HK-2 (cell line): ENCODE results near the gene EPS8L3.
A peak's percentile ranks its signal among the peaks of the same experiment; 100 is the strongest.

Experiments
- DNase-seq: peaks from one replicate; pipeline ENCODE4 v3.0.0-alpha.2; 2018; ENCODE audit not compliant: unreplicated experiment

Gene EPS8L3

GRCh38 chr1:109793089-109793485 is 29.4 kb upstream of the EPS8L3 start:
- no peak for DNase-seq

- DNase-seq = peak; percentile 92
Measured at GRCh38 chr1:109792056-109792831, 28.5 kb upstream of the EPS8L3 start.

- DNase-seq = no peak
Measured at GRCh38 chr1:109791495-109792043, 27.8 kb upstream of the EPS8L3 start.

- no peak for DNase-seq
Measured at GRCh38 chr1:109790735-109791494, 27.2 kb upstream of the EPS8L3 start.

- DNase-seq = no peak
Measured at GRCh38 chr1:109790329-109790728, 26.6 kb upstream of the EPS8L3 start.

GRCh38 chr1:109789551-109790180 is 25.9 kb upstream of the EPS8L3 start:
- no peak for DNase-seq

GRCh38 chr1:109788695-109789521 is 25.2 kb upstream of the EPS8L3 start:
- DNase-seq = no peak

GRCh38 chr1:109787845-109788601 is 24.3 kb upstream of the EPS8L3 start:
- DNase-seq = no peak

GRCh38 chr1:109787211-109787844 is 23.6 kb upstream of the EPS8L3 start:
- no peak for DNase-seq

GRCh38 chr1:109786531-109787021 is 22.9 kb upstream of the EPS8L3 start:
- DNase-seq = no peak

GRCh38 chr1:109786112-109786480 is 22.4 kb upstream of the EPS8L3 start:
- DNase-seq = no peak

- DNase-seq = no peak
Measured at GRCh38 chr1:109785446-109786111, 21.9 kb upstream of the EPS8L3 start.

GRCh38 chr1:109784551-109785252 is 21.0 kb upstream of the EPS8L3 start:
- DNase-seq = no peak

- DNase-seq = peak; percentile 70
Measured at GRCh38 chr1:109783436-109783835, 19.7 kb upstream of the EPS8L3 start.

- no peak for DNase-seq
Measured at GRCh38 chr1:109782927-109783326, 19.2 kb upstream of the EPS8L3 start.

GRCh38 chr1:109782514-109782913 is 18.8 kb upstream of the EPS8L3 start:
- no peak for DNase-seq

- DNase-seq = no peak
Measured at GRCh38 chr1:109781806-109782205, 18.1 kb upstream of the EPS8L3 start.

- DNase-seq = no peak
Measured at GRCh38 chr1:109780982-109781381, 17.3 kb upstream of the EPS8L3 start.
